Mesenchymal stem cell (in vitro differentiated cells and primary cell): ENCODE measurements around the gene KRTAP5-8.

Experiments
- DNase-seq: peaks from one replicate; pipeline ENCODE4 v3.0.0-alpha.2; 2013
- H2AFZ ChIP-seq: one replicate; pipeline ENCODE4 v1.6.1; 2013; ENCODE audit warnings: low read depth, mild to moderate bottlenecking, control low read depth, inconsistent platforms, low read length, moderate library complexity
- H2AK5ac ChIP-seq: 2 replicates; pipeline ENCODE4 v1.6.1; 2013; ENCODE audit warnings: low read length, moderate library complexity, mild to moderate bottlenecking, inconsistent platforms; ENCODE audit not compliant: severe bottlenecking
- H2BK120ac ChIP-seq: one replicate; pipeline ENCODE4 v1.6.1; 2013; ENCODE audit warnings: low read depth, mild to moderate bottlenecking, inconsistent platforms, low read length, moderate library complexity
- H2BK12ac ChIP-seq, 2 experiments: one replicate each; pipeline ENCODE4 v1.6.1; 2013; ENCODE audit warnings: inconsistent platforms in 2 of 2, low read length in 2 of 2, mild to moderate bottlenecking in 2 of 2, moderate library complexity in 2 of 2, control low read depth in 1 of 2
- H2BK15ac ChIP-seq: one replicate; pipeline ENCODE4 v1.6.1; 2013; ENCODE audit warnings: mild to moderate bottlenecking, low read depth, inconsistent platforms; ENCODE audit not compliant: poor library complexity, severe bottlenecking
- H2BK5ac ChIP-seq: 2 replicates; pipeline ENCODE4 v1.6.1; 2013; ENCODE audit warnings: low read depth, mild to moderate bottlenecking, low read length, control low read depth, inconsistent platforms; ENCODE audit not compliant: poor library complexity, severe bottlenecking
- H3K14ac ChIP-seq, 2 experiments: one replicate each; pipeline ENCODE4 v1.6.1; 2013; ENCODE audit warnings: inconsistent platforms in 2 of 2, low read length in 2 of 2, control low read depth in 1 of 2, mild to moderate bottlenecking in 1 of 2, moderate library complexity in 1 of 2
- H3K18ac ChIP-seq, 2 experiments: one replicate each; pipeline ENCODE4 v1.6.1; 2013; ENCODE audit warnings: inconsistent platforms in 2 of 2, low read length in 2 of 2, control low read depth in 1 of 2, low read depth in 1 of 2, mild to moderate bottlenecking in 1 of 2
- H3K23ac ChIP-seq, 2 experiments: one replicate each; pipeline ENCODE4 v1.6.1; 2013; ENCODE audit warnings: inconsistent platforms in 2 of 2, low read length in 2 of 2, mild to moderate bottlenecking in 2 of 2, moderate library complexity in 2 of 2, control low read depth in 1 of 2
- H3K27ac ChIP-seq: 2 replicates; pipeline ENCODE4 v1.5.1; 2013; ENCODE audit warnings: mild to moderate bottlenecking, moderate library complexity, low read length, control low read depth, inconsistent platforms; ENCODE audit not compliant: poor library complexity, severe bottlenecking
- H3K27me3 ChIP-seq, 2 experiments: 2 replicates each; pipeline versions ENCODE4 v1.6.1 to v1.7.0; 2013; ENCODE audit warnings: low read length in 2 of 2, mild to moderate bottlenecking in 2 of 2, moderate library complexity in 2 of 2, control low read depth in 1 of 2, inconsistent platforms in 1 of 2; ENCODE audit not compliant: control insufficient read depth in 1 of 2, insufficient read depth in 1 of 2
- H3K36me3 ChIP-seq, 2 experiments: 2 replicates each; pipeline versions ENCODE4 v1.6.1 to v1.7.0; 2013; ENCODE audit warnings: low read length in 2 of 2, control low read depth in 1 of 2, inconsistent platforms in 1 of 2, low read depth in 1 of 2, mild to moderate bottlenecking in 1 of 2; ENCODE audit not compliant: insufficient read depth in 2 of 2, control insufficient read depth in 1 of 2
- H3K4ac ChIP-seq, 2 experiments: one replicate each; pipeline ENCODE4 v1.6.1; 2013; ENCODE audit warnings: inconsistent platforms in 2 of 2, low read length in 2 of 2, mild to moderate bottlenecking in 2 of 2, moderate library complexity in 2 of 2, control low read depth in 1 of 2, low read depth in 1 of 2
- H3K4me1 ChIP-seq: 2 replicates; pipeline ENCODE4 v1.6.1; 2013; ENCODE audit warnings: low read depth, low read length, control low read depth; ENCODE audit not compliant: control insufficient read depth, insufficient read depth
- H3K4me2 ChIP-seq: 2 replicates; pipeline ENCODE4 v1.6.1; 2013; ENCODE audit warnings: low read length, mild to moderate bottlenecking, inconsistent platforms; ENCODE audit not compliant: poor library complexity, severe bottlenecking
- H3K4me3 ChIP-seq, 2 experiments: 2 replicates each; pipeline versions ENCODE4 v1.5.1 to v1.7.0; 2013; ENCODE audit warnings: low read length in 2 of 2, mild to moderate bottlenecking in 2 of 2, control low read depth in 1 of 2, low read depth in 1 of 2; ENCODE audit not compliant: insufficient read depth in 1 of 2
- H3K79me1 ChIP-seq: replicated peaks from 2 replicates; pipeline ENCODE4 v1.6.1; 2013; ENCODE audit warnings: mild to moderate bottlenecking, control low read depth, low read length, inconsistent platforms; ENCODE audit not compliant: poor library complexity, severe bottlenecking
- H3K9ac ChIP-seq: 2 replicates; pipeline ENCODE4 v1.7.0; 2013; ENCODE audit warnings: mild to moderate bottlenecking, low read length, moderate library complexity
- H3K9me3 ChIP-seq: 2 replicates; pipeline ENCODE4 v1.7.0; 2013; ENCODE audit warnings: mild to moderate bottlenecking, low read length; ENCODE audit not compliant: control insufficient read depth
- H4K8ac ChIP-seq: one replicate; pipeline ENCODE4 v1.6.1; 2013; ENCODE audit warnings: inconsistent platforms, mild to moderate bottlenecking, low read length, moderate library complexity
- H4K91ac ChIP-seq: one replicate; pipeline ENCODE4 v1.6.1; 2013; ENCODE audit warnings: mild to moderate bottlenecking, low read length, inconsistent platforms
- WGBS: methylation state at CpG from one replicate; pipeline ENCODE4 v1.1.7; 2013; ENCODE audit warnings: mixed read lengths; 5-methylcytosine and 5-hydroxymethylcytosine counted together

KRTAP5-8 gene

DNA sequence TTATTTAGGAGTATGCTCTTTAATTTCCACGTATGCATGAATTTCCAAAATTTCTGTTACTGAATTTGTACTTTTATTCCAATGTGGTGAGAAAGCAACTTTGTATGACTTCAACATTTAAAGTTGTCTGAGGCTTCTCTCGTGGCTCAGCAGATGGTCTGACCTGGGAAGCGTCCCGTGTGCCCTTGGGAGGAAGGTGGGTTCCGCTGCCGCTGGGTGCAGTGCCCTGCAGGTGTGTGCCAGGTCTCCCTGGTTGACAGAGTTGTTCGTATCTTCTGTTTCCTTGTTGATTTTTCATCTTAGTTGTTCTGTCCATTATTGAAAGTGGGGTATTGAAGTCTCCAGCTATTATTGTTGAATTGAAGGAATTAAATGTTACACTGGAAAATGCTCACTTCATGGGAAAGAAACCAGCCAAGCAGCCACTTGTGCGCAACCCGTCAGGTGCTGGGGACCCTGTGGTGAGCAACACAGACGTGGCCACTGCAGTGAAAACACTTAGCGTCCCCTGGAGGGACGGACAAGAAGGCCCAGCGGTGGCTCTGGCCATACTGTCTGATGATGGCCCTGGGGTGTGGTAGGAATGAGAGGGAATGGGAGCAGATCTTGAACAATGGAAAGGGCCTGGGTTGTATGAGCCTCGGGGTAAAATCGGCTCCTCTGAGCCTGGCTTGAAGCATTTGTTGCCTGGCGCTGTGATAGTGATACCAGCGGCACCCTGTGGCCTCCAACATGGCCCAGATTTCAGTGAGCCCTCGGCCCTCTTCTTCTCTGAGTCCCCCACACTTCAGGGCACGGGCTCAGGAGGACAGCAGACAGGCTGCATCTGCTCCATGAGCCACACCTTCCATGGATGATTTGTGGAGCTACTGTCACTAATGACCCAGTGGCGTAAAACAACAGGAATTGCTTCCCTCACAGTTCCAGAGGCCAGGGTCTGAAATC is 42.3 kb upstream of the KRTAP5-8 start:
- Histone ChIP-seq H3K4me2 (no peak overlapping the region), H3K4me3 (no peak overlapping the region), H2BK120ac (no peak overlapping the region), H3K4ac (no peak overlapping the region), H3K27ac (no peak overlapping the region), H3K14ac (no peak overlapping the region), H4K8ac (no peak overlapping the region), H3K9ac (no peak overlapping the region), H2BK15ac (no peak overlapping the region), H3K23ac (no peak overlapping the region), H2AK5ac (no peak overlapping the region), H2AFZ (no peak overlapping the region), H2BK12ac (no peak overlapping the region), H4K91ac (no peak overlapping the region), H3K79me1 (peaks cover 11% of the 10 kb centered on the region), H3K18ac (no peak overlapping the region), H3K36me3 (peaks cover 71 to 94% of the 10 kb centered on the region in 2 experiments), H3K9me3 (peaks cover 4% of the 10 kb centered on the region), H3K4me1 (peaks cover 2% of the 10 kb centered on the region), H3K27me3 (no peaks in the 10 kb centered on the region), H2BK5ac (no peak overlapping the region)
- DNase-seq, result no peak
- WGBS, result 96% methylated on average over 20 of the region's 20 CpGs

DNA sequence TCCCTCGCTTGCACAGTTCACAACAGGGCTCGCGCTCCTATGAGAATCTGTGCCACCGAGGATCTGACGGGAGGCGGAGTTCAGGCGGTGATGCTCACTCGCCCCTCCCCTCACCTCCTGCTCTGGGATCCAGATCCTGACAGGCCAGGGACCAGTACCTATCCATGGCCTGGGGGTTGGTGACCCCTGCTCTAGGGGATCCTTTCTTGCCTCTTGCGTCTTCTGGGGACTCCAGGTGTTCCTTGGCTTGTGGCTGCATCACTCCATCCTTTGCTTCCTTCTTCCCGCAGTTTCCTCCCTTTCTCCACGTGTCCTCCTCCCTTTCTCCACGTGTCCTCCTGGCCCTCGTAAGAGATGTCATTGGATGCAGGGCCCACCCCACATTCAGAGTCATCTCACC is 41.4 kb upstream of the KRTAP5-8 start:
- H2BK5ac ChIP-seq, result no peak overlapping the region
- peaks cover 15% of the 10 kb centered on the region for H3K79me1 ChIP-seq
- H4K8ac ChIP-seq, result no peak overlapping the region
- no peak overlapping the region for H2AFZ ChIP-seq
- no peak overlapping the region for H2AK5ac ChIP-seq
- H2BK12ac ChIP-seq, result no peak overlapping the region
- peaks cover 71 to 94% of the 10 kb centered on the region in 2 experiments for H3K36me3 ChIP-seq
- peaks cover 3% of the 10 kb centered on the region for H3K4me1 ChIP-seq
- WGBS, result 97% methylated on average over 13 of the region's 13 CpGs
- no peak overlapping the region for H3K9ac ChIP-seq
- H4K91ac ChIP-seq, result no peak overlapping the region
- no peak overlapping the region for H2BK120ac ChIP-seq
- H3K27ac ChIP-seq, result no peak overlapping the region
- H3K14ac ChIP-seq, result no peak overlapping the region
- no peak overlapping the region for H3K23ac ChIP-seq
- H3K4me2 ChIP-seq, result no peak overlapping the region
- H3K4ac ChIP-seq, result no peak overlapping the region
- H3K27me3 ChIP-seq, result no peaks in the 10 kb centered on the region
- no peak for DNase-seq
- H3K18ac ChIP-seq, result no peak overlapping the region
- H2BK15ac ChIP-seq, result no peak overlapping the region
- H3K4me3 ChIP-seq, result no peak overlapping the region
- peaks cover 4% of the 10 kb centered on the region for H3K9me3 ChIP-seq

DNA sequence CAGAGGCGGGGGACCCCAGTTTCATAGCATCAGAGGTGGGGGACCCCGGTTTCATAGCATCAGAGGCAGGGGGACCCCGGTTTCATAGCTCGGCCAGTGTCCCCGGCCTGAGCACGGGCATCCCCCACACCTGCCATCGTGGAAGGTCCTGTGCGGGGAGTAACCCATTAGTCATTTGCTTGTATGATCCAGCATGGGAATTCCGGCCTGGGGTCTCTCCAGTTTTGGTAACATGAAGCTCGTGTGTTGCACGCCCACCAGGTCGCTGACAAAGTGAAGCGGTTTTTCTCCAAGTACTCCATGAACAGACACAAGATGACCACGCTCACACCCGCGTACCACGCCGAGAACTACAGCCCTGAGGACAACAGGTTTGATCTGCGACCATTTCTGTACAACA is 39.7 kb upstream of the KRTAP5-8 start:
- no peak overlapping the region for H4K8ac ChIP-seq
- H2AFZ ChIP-seq, result no peak overlapping the region
- peaks cover 3% of the 10 kb centered on the region for H3K4me1 ChIP-seq
- peaks cover 4% of the 10 kb centered on the region for H3K9me3 ChIP-seq
- no peak overlapping the region for H2AK5ac ChIP-seq
- H2BK12ac ChIP-seq, result no peak overlapping the region
- H3K27ac ChIP-seq, result no peak overlapping the region
- peaks cover 17% of the 10 kb centered on the region for H3K79me1 ChIP-seq
- no peak overlapping the region for H2BK5ac ChIP-seq
- H3K14ac ChIP-seq, result no peak overlapping the region
- H4K91ac ChIP-seq, result no peak overlapping the region
- WGBS, result 98% methylated on average over 19 of the region's 19 CpGs
- no peak overlapping the region for H2BK120ac ChIP-seq
- H2BK15ac ChIP-seq, result no peak overlapping the region
- no peak for DNase-seq
- H3K23ac ChIP-seq, result no peak overlapping the region
- no peak overlapping the region for H3K18ac ChIP-seq
- H3K9ac ChIP-seq, result no peak overlapping the region
- no peak overlapping the region for H3K4ac ChIP-seq
- no peak overlapping the region for H3K4me3 ChIP-seq
- H3K36me3 ChIP-seq, result peaks cover 75 to 83% of the 10 kb centered on the region in 2 experiments
- H3K27me3 ChIP-seq, result no peaks in the 10 kb centered on the region
- H3K4me2 ChIP-seq, result no peak overlapping the region

DNA sequence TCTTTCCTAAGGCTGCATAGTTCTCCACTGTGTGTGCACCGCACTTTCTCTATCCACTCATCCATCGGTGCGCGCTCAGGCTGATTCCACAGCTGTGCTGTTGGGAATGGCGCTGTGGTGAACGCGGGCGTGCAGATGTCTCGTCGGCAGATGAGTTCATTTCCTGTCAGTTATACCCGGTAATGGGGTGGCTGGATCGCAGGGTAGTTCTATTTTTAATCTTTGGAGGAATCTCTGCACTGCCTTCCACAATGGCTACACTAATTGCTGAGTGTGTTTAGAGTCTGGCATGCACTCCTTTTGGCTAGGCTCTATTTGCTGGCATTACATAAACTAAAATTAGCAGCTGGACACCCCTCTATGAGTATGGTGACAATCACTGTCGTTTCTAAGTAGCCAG is 38.7 kb upstream of the KRTAP5-8 start:
- no peak overlapping the region for H4K8ac ChIP-seq
- H2BK15ac ChIP-seq, result no peak overlapping the region
- no peak overlapping the region for H2BK5ac ChIP-seq
- DNase-seq, result peak; percentile 45
- no peak overlapping the region for H3K9ac ChIP-seq
- no peak overlapping the region for H2AK5ac ChIP-seq
- no peak overlapping the region for H3K4me2 ChIP-seq
- peaks cover 16% of the 10 kb centered on the region for H3K79me1 ChIP-seq
- no peak overlapping the region for H4K91ac ChIP-seq
- H2BK12ac ChIP-seq, result no peak overlapping the region
- peaks cover 79 to 86% of the 10 kb centered on the region in 2 experiments for H3K36me3 ChIP-seq
- H2AFZ ChIP-seq, result no peak overlapping the region
- H3K27me3 ChIP-seq, result no peaks in the 10 kb centered on the region
- H3K9me3 ChIP-seq, result peaks cover 4% of the 10 kb centered on the region
- H3K18ac ChIP-seq, result no peak overlapping the region
- WGBS, result 74% methylated on average over 10 of the region's 13 CpGs
- peaks cover 3% of the 10 kb centered on the region for H3K4me1 ChIP-seq
- H3K23ac ChIP-seq, result no peak overlapping the region
- H2BK120ac ChIP-seq, result no peak overlapping the region
- no peak overlapping the region for H3K4ac ChIP-seq
- H3K27ac ChIP-seq, result no peak overlapping the region
- no peak overlapping the region for H3K4me3 ChIP-seq
- H3K14ac ChIP-seq, result no peak overlapping the region
